Measurements from ENCODE around the gene DPCD. TPM values are rescaled to one million over a fixed set of nuclear protein-coding genes. Genes with fewer than 3 reads are reported as not detected.

Gene DPCD
- total RNA-seq, 2 experiments from 2014 or later, result 9.1 to 10.3 TPM

- Histone ChIP-seq H3K79me2 (ENCODE audit: insufficient read depth, low read depth, low read length) (no peaks in the 10 kb centered on the region), H3K9me3 (ENCODE audit: low read length) (no peaks in the 10 kb centered on the region), H3K27ac (ENCODE audit: low read depth, low read length, poor library complexity, severe bottlenecking) (no peak overlapping the region), H2AFZ (ENCODE audit: low read length) (no peak overlapping the region), H3K4me2 (ENCODE audit: low read length) (no peak overlapping the region), H3K4me3 (ENCODE audit: low read depth, low read length, poor library complexity, severe bottlenecking) (no peak overlapping the region), H3K36me3 (ENCODE audit: insufficient read depth, low read length) (no peaks in the 10 kb centered on the region), H3K9me2 (ENCODE audit: insufficient read depth, low read length) (no peaks in the 10 kb centered on the region), H4K20me1 (ENCODE audit: insufficient read depth, low read length) (no peaks in the 10 kb centered on the region), H3K4me1 (ENCODE audit: insufficient read depth, low read length, poor library complexity, severe bottlenecking) (no peaks in the 10 kb centered on the region)
- no peak for DNase-seq (ENCODE audit: low spot score)
- TF ChIP-seq EZH2phosphoT487 (IDR thresholded peaks at IDR 0.05; ENCODE audit: borderline replicate concordance, low read depth, low read length) (no peak), CTCF (conservative IDR thresholded peaks at IDR 0.05; ENCODE audit: low read length) (no peak)
- intact Hi-C loops (cut with micrococcal nuclease; ENCODE audit: unreplicated experiment), result no loop called here
- ChIA-PET CTCF (ENCODE audit: unreplicated experiment) (no interaction called here), POLR2A (no interaction called here)
- BruUV-seq (replicated peaks), result no TSS peak
These were observed 30.6 kb upstream of the DPCD start for GRCh38 chr10:101557541-101557940.

GRCh38 chr10:101558204-101558603 is 29.9 kb upstream of the DPCD start:
- ChIA-PET POLR2A (no interaction called here), CTCF (ENCODE audit: unreplicated experiment) (no interaction called here)
- no peak for DNase-seq (ENCODE audit: low spot score)

More at GRCh38 chr10:101558204-101558603, 29.9 kb upstream of the DPCD start:
- intact Hi-C loops (cut with micrococcal nuclease; ENCODE audit: unreplicated experiment), result no loop called here
- Histone ChIP-seq H4K20me1 (ENCODE audit: insufficient read depth, low read length) (no peaks in the 10 kb centered on the region), H3K36me3 (ENCODE audit: insufficient read depth, low read length) (no peaks in the 10 kb centered on the region), H3K4me1 (ENCODE audit: insufficient read depth, low read length, poor library complexity, severe bottlenecking) (no peaks in the 10 kb centered on the region), H3K79me2 (ENCODE audit: insufficient read depth, low read depth, low read length) (no peaks in the 10 kb centered on the region), H3K4me3 (ENCODE audit: low read depth, low read length, poor library complexity, severe bottlenecking) (no peak overlapping the region), H3K9me3 (ENCODE audit: low read length) (no peaks in the 10 kb centered on the region), H2AFZ (ENCODE audit: low read length) (no peak overlapping the region), H3K9me2 (ENCODE audit: insufficient read depth, low read length) (no peaks in the 10 kb centered on the region), H3K4me2 (ENCODE audit: low read length) (no peak overlapping the region), H3K27ac (ENCODE audit: low read depth, low read length, poor library complexity, severe bottlenecking) (no peak overlapping the region)
- TF ChIP-seq CTCF (conservative IDR thresholded peaks at IDR 0.05; ENCODE audit: low read length) (no peak), EZH2phosphoT487 (IDR thresholded peaks at IDR 0.05; ENCODE audit: borderline replicate concordance, low read depth, low read length) (no peak)
- BruUV-seq (replicated peaks), result no TSS peak

Measured in OCI-LY7 (cell line).